Activated T-helper 1 cell treated with anti-CD3 and anti-CD28 coated beads, Interleukin-12 subunit alpha, Interleukin-12 subunit beta, Interleukin-2, Interleukin-4 antibody, amounts not matched to agents 30 ng/mL and 10 ng/mL and 1 ng/mL, durations not matched to agents 14 hours and 24 hours and 36 hours (primary cell): ENCODE data around the gene BARD1. TPM values are rescaled to one million over a fixed set of nuclear protein-coding genes. Genes with fewer than 3 reads are reported as not detected.

Experiments
- DNase-seq: peaks from one replicate; pipeline ENCODE4 v3.0.0; 2021; ENCODE audit warnings: low spot score
- H3K27ac Mint-ChIP-seq: one replicate; pipeline ENCODE4 v1.8.0; 2021; ENCODE audit warnings: mild to moderate bottlenecking, mixed read lengths
- H3K27me3 Mint-ChIP-seq: one replicate; pipeline ENCODE4 v1.8.0; 2022; ENCODE audit warnings: mild to moderate bottlenecking, moderate library complexity, mixed read lengths; ENCODE audit not compliant: insufficient read depth
- H3K36me3 Mint-ChIP-seq: one replicate; pipeline ENCODE4 v1.8.0; 2021; ENCODE audit warnings: low read depth, mixed read lengths
- H3K4me1 Mint-ChIP-seq: one replicate; pipeline ENCODE4 v1.8.0; 2021; ENCODE audit warnings: low read depth, mixed read lengths
- H3K4me3 Mint-ChIP-seq: one replicate; pipeline ENCODE4 v1.8.0; 2021; ENCODE audit warnings: mild to moderate bottlenecking, moderate library complexity, mixed read lengths
- H3K9me3 Mint-ChIP-seq: one replicate; pipeline ENCODE4 v1.8.0; 2021; ENCODE audit warnings: mixed read lengths
- intact Hi-C: fragments of 100-400 bp; cut with micrococcal nuclease; formaldehyde crosslinking; loops from one replicate; pipeline ENCODE4 v1.15.1; 2024
- total RNA-seq: library from RNA; stranded (reverse); gene quantifications from 2 replicates; pipeline ENCODE4 v1.2.3, GENCODE V29; 2022

The BARD1 gene
- total RNA-seq, result 30.5 and 34.0 TPM in 2 replicates

- peaks cover 13% of the 10 kb centered on the region for H3K36me3 Mint-ChIP-seq
- DNase-seq, result peak; percentile 46
- peaks cover 49% of the 10 kb centered on the region for H3K4me1 Mint-ChIP-seq
- intact Hi-C loops, result loop anchor here (1.0 to 5.0 kb wide), 10 partner anchors 8 to 1603 kb away; partner anchors contain the start of genes ATIC, FN1, MREG and SMARCAL1
- peak within 1 kb of the TSS; percentile 86 for H3K27ac Mint-ChIP-seq
- H3K9me3 Mint-ChIP-seq, result no peaks in the 10 kb centered on the region
- peak within 1 kb of the TSS; percentile 92 for H3K4me3 Mint-ChIP-seq
- peaks cover 12% of the 10 kb centered on the region for H3K27me3 Mint-ChIP-seq
Measured at GRCh38 chr2:214808981-214809750, at the start of gene BARD1. Gene BARD1, minus strand, starts transcription at chr2:214809683. Its CDS starts 114 bp downstream, at chr2:214809569.

- intact Hi-C loops, result no loop called here
- Mint-ChIP-seq H3K9me3 (no peaks in the 10 kb centered on the region), H3K4me1 (no peaks in the 10 kb centered on the region), H3K36me3 (no peaks in the 10 kb centered on the region), H3K27ac (no peak overlapping the region), H3K4me3 (no peak overlapping the region), H3K27me3 (peaks cover 6% of the 10 kb centered on the region)
- no peak for DNase-seq
Measured at GRCh38 chr2:214856137-214856536, 46.7 kb upstream of the BARD1 start.

GRCh38 chr2:214853906-214854305 is 44.4 kb upstream of the BARD1 start:
- DNase-seq, result no peak
- Mint-ChIP-seq H3K9me3 (no peaks in the 10 kb centered on the region), H3K4me1 (no peaks in the 10 kb centered on the region), H3K4me3 (no peak overlapping the region), H3K27me3 (peaks cover 6% of the 10 kb centered on the region), H3K36me3 (no peaks in the 10 kb centered on the region), H3K27ac (no peak overlapping the region)
- intact Hi-C loops, result no loop called here

GRCh38 chr2:214843823-214844222 is 34.3 kb upstream of the BARD1 start:
- no peak for DNase-seq
- Mint-ChIP-seq H3K9me3 (no peaks in the 10 kb centered on the region), H3K4me1 (no peaks in the 10 kb centered on the region), H3K27ac (no peak overlapping the region), H3K36me3 (no peaks in the 10 kb centered on the region), H3K4me3 (no peak overlapping the region), H3K27me3 (no peaks in the 10 kb centered on the region)
- intact Hi-C loops, result no loop called here

- no peaks in the 10 kb centered on the region for H3K4me1 Mint-ChIP-seq
- no peak for DNase-seq
- no peak overlapping the region for H3K27ac Mint-ChIP-seq
- intact Hi-C loops, result no loop called here
- no peaks in the 10 kb centered on the region for H3K9me3 Mint-ChIP-seq
- no peaks in the 10 kb centered on the region for H3K27me3 Mint-ChIP-seq
- no peaks in the 10 kb centered on the region for H3K36me3 Mint-ChIP-seq
- H3K4me3 Mint-ChIP-seq, result no peak overlapping the region
Measured at GRCh38 chr2:214839464-214839863, 30.0 kb upstream of the BARD1 start.

GRCh38 chr2:214837466-214837865 is 28.0 kb upstream of the BARD1 start:
- H3K4me1 Mint-ChIP-seq, result no peaks in the 10 kb centered on the region

GRCh38 chr2:214836568-214836967 is 27.1 kb upstream of the BARD1 start:
- no peaks in the 10 kb centered on the region for H3K36me3 Mint-ChIP-seq

More at GRCh38 chr2:214837466-214837865, 28.0 kb upstream of the BARD1 start:
- H3K4me3 Mint-ChIP-seq, result no peak overlapping the region
- no peaks in the 10 kb centered on the region for H3K9me3 Mint-ChIP-seq
- H3K27ac Mint-ChIP-seq, result no peak overlapping the region
- H3K27me3 Mint-ChIP-seq, result peaks cover 2% of the 10 kb centered on the region
- H3K36me3 Mint-ChIP-seq, result no peaks in the 10 kb centered on the region
- intact Hi-C loops, result no loop called here
- no peak for DNase-seq

GRCh38 chr2:214830794-214831346 is 21.4 kb upstream of the BARD1 start:
- intact Hi-C loops, result loop anchor here (5.0 kb wide), 1 partner anchor 1579 kb away; no protein-coding TSS in a partner anchor
- H3K36me3 Mint-ChIP-seq, result no peaks in the 10 kb centered on the region
- H3K27ac Mint-ChIP-seq, result no peak overlapping the region
- H3K9me3 Mint-ChIP-seq, result no peaks in the 10 kb centered on the region
- DNase-seq, result no peak
- H3K4me3 Mint-ChIP-seq, result no peak overlapping the region
- peaks cover 12% of the 10 kb centered on the region for H3K27me3 Mint-ChIP-seq
- no peaks in the 10 kb centered on the region for H3K4me1 Mint-ChIP-seq

More at GRCh38 chr2:214836568-214836967, 27.1 kb upstream of the BARD1 start:
- Mint-ChIP-seq H3K4me1 (no peaks in the 10 kb centered on the region), H3K27me3 (peaks cover 2% of the 10 kb centered on the region), H3K4me3 (no peak overlapping the region), H3K27ac (no peak overlapping the region), H3K9me3 (no peaks in the 10 kb centered on the region)
- no peak for DNase-seq
- intact Hi-C loops, result no loop called here

- Mint-ChIP-seq H3K27ac (no peak overlapping the region), H3K4me1 (peaks cover 2% of the 10 kb centered on the region)
- intact Hi-C loops, result no loop called here
Measured at GRCh38 chr2:214816008-214816533, 6.6 kb upstream of the BARD1 start.

GRCh38 chr2:214810671-214811070 is 1.2 kb upstream of the BARD1 start:
- H3K36me3 Mint-ChIP-seq, result peaks cover 7% of the 10 kb centered on the region
- no peaks in the 10 kb centered on the region for H3K9me3 Mint-ChIP-seq
- DNase-seq, result no peak
- H3K4me3 Mint-ChIP-seq, result peak overlapping the region; percentile 92
- intact Hi-C loops, result no loop called here
- H3K4me1 Mint-ChIP-seq, result peaks cover 38% of the 10 kb centered on the region
- peak overlapping the region; percentile 69 for H3K27ac Mint-ChIP-seq
- peaks cover 14% of the 10 kb centered on the region for H3K27me3 Mint-ChIP-seq

More at GRCh38 chr2:214816008-214816533, 6.6 kb upstream of the BARD1 start:
- Mint-ChIP-seq H3K9me3 (no peaks in the 10 kb centered on the region), H3K27me3 (peaks cover 28% of the 10 kb centered on the region), H3K36me3 (no peaks in the 10 kb centered on the region), H3K4me3 (no peak overlapping the region)
- DNase-seq, result no peak

- intact Hi-C loops, result loop anchor here (1.0 to 5.0 kb wide), 10 partner anchors 9 to 1602 kb away; partner anchors contain the start of genes ATIC, FN1, MREG and SMARCAL1
- peaks cover 14% of the 10 kb centered on the region for H3K27me3 Mint-ChIP-seq
- no peaks in the 10 kb centered on the region for H3K9me3 Mint-ChIP-seq
- H3K4me1 Mint-ChIP-seq, result peaks cover 45% of the 10 kb centered on the region
- DNase-seq, result peak; percentile 100
- H3K4me3 Mint-ChIP-seq, result peak overlapping the region; percentile 92
- peak overlapping the region; percentile 30 for H3K27ac Mint-ChIP-seq
- H3K36me3 Mint-ChIP-seq, result peaks cover 10% of the 10 kb centered on the region
Measured at GRCh38 chr2:214809751-214810564, 475 bp upstream of the BARD1 start.

- Mint-ChIP-seq H3K36me3 (peaks cover 14% of the 10 kb centered on the region), H3K4me3 (peak overlapping the region; percentile 92), H3K4me1 (peaks cover 61% of the 10 kb centered on the region), H3K27ac (peak overlapping the region; percentile 86), H3K27me3 (peaks cover 10% of the 10 kb centered on the region), H3K9me3 (no peaks in the 10 kb centered on the region)
- intact Hi-C loops, result loop anchor here (2.0 to 5.0 kb wide), 5 partner anchors 25 to 1205 kb away; partner anchors contain the start of genes FN1 and MREG
- no peak for DNase-seq
Measured at GRCh38 chr2:214807653-214808052, 1.8 kb downstream of the BARD1 start.
